Activated naive CD8-positive, alpha-beta T cell treated with anti-CD3 and anti-CD28 coated beads, Interleukin-2, amount 10 ng/mL, durations not matched to agents 7 days and 5 days (primary cell): ENCODE data around the gene MTTP. TPM values are rescaled to one million over a fixed set of nuclear protein-coding genes. Genes with fewer than 3 reads are reported as not detected.

Source experiments
- ATAC-seq: fragments of 150-1000 bp; cut with Tn5 transposase; one replicate; pipeline ENCODE4 v1.10.0; 2021; ENCODE audit warnings: low read depth, moderate library complexity
- POLR2A ChIA-PET: fragments of 350-600 bp; sonication (Branson Sonifier 250); formaldehyde crosslinking; loops from one replicate; lab custom pipeline; 2021; ENCODE audit warnings: antibody characterized with exemption; lab: Charles Lee
- DNase-seq: peaks from one replicate; pipeline ENCODE4 v3.0.0; 2021
- H3K27ac Mint-ChIP-seq: one replicate; pipeline ENCODE4 v1.8.0; 2022; ENCODE audit warnings: mild to moderate bottlenecking, mixed read lengths
- H3K27me3 Mint-ChIP-seq: one replicate; pipeline ENCODE4 v1.8.0; 2022; ENCODE audit warnings: mild to moderate bottlenecking, moderate library complexity, mixed read lengths
- H3K36me3 Mint-ChIP-seq: one replicate; pipeline ENCODE4 v1.8.0; 2021; ENCODE audit warnings: mild to moderate bottlenecking, mixed read lengths
- H3K4me1 Mint-ChIP-seq: one replicate; pipeline ENCODE4 v1.8.0; 2021; ENCODE audit warnings: mixed read lengths
- H3K4me3 Mint-ChIP-seq: one replicate; pipeline ENCODE4 v1.8.0; 2022; ENCODE audit warnings: mild to moderate bottlenecking, moderate library complexity, mixed read lengths
- H3K9me3 Mint-ChIP-seq: one replicate; pipeline ENCODE4 v1.8.0; 2021; ENCODE audit warnings: mixed read lengths
- total RNA-seq, 2 experiments: library from RNA; stranded (reverse); gene quantifications; one replicate each; pipeline ENCODE4 v1.2.3, GENCODE V29; 2021

The MTTP gene
- total RNA-seq, 2 experiments from 2014 or later, result 0.43 to 0.64 TPM

DNA sequence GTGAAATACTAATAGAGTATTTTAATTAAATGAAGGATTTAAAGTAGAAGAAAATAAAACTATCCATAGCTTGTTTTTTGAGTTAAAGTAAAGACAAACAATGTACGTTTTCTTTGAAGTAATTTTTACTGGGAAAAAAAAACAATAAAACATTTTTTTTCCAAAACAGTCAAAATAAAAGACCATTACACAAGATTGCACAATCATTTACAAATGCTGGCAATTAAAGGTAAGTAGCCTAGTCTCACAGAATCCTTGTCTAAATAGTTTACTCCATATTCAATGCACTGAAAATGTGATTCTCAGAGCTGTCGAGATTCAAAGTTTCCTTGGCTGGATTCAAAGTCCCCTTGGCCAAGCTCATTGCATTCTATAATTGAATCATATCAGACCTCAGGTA lies 61.8 kb downstream of the MTTP start:
- Mint-ChIP-seq H3K4me1 (no peaks in the 10 kb centered on the region), H3K36me3 (no peaks in the 10 kb centered on the region), H3K27ac (no peak overlapping the region), H3K27me3 (peaks cover 17% of the 10 kb centered on the region), H3K9me3 (no peaks in the 10 kb centered on the region), H3K4me3 (no peak overlapping the region)
- DNase-seq (no peak), ATAC-seq (no peak)
- POLR2A ChIA-PET, result no interaction called here

DNA sequence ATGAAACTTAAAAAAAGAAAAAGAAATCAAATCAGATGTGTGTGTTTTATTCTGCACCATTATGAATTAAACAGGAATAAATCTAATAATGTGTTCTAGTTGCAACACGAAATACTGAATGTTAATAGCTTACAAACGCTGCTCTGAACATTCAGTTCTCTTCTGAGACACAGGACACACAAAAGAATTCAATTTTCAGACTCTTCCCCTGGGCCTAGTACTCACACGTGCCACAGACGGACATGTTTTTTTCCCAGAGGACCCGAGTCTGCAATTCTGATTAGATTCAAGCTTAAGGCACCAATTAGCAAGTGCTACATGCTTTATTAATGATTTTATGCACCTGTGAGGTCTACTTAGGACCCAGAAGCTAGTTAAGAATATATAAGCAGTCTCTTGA lies 62.5 kb downstream of the MTTP start:
- H3K27me3 Mint-ChIP-seq, result peaks cover 14% of the 10 kb centered on the region
- ATAC-seq (no peak), DNase-seq (no peak)
- H3K9me3 Mint-ChIP-seq, result no peaks in the 10 kb centered on the region
- no peak overlapping the region for H3K4me3 Mint-ChIP-seq
- H3K4me1 Mint-ChIP-seq, result no peaks in the 10 kb centered on the region
- H3K36me3 Mint-ChIP-seq, result no peaks in the 10 kb centered on the region
- H3K27ac Mint-ChIP-seq, result no peak overlapping the region
- POLR2A ChIA-PET, result no interaction called here

DNA sequence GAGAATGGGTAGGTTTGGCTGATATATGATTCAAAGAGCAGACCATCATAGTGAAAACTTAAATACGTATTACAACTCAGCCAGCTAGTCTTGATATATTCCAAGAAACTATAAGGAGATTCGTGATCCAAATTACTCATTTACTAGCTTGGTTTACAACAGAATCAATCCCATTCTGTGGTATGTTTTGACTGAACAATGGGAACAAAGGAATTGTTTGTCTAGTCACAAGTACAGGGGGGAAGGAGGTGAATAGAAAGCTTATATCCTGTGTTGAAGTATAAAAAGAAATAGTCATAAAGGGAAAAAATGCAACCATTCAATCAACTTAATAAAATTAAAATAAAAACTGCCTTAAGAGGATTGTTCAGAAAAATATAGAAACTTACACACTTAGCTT lies 66.1 kb downstream of the MTTP start:
- Mint-ChIP-seq H3K27ac (no peak overlapping the region), H3K36me3 (no peaks in the 10 kb centered on the region), H3K9me3 (no peaks in the 10 kb centered on the region), H3K27me3 (peaks cover 15% of the 10 kb centered on the region), H3K4me1 (no peaks in the 10 kb centered on the region), H3K4me3 (no peak overlapping the region)
- DNase-seq (no peak), ATAC-seq (no peak)
- POLR2A ChIA-PET, result no interaction called here

DNA sequence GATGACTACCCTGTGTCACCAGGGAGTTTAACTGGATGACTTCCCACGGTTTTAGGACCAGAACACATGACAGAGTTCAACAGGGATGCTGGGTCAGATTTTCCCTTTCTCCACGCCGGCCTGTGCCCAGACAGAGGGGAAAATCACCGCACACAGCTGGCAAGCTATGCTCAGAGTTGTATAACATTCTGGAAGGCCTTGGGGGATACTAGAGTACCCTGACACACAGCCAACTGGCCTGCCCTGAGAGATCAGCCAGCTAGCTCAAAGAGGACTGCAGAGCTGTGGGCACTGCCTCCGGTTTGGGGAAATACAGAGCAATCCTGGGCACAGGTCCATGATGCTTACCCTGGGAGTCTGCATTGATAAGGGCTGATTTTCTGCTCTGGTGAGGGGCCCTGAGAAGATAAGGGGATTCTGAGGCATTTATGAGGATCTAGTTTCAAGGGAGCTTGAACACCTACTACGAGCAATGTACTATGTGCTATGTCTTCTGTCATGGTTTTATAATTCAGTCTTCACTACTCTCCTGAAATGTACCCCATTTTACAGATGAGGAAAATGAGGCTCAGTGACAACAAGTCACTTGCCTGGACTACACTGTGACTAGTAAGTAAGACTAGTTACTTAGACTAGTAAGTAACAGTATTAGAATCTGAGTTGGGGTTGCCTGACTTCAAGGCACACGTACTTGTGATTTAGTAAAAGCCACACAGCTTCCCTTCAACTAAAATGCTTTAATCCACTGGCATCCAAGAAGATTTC lies 68.3 kb downstream of the MTTP start:
- H3K27ac Mint-ChIP-seq, result no peak overlapping the region
- H3K4me1 Mint-ChIP-seq, result no peaks in the 10 kb centered on the region
- H3K27me3 Mint-ChIP-seq, result peaks cover 19% of the 10 kb centered on the region
- no peaks in the 10 kb centered on the region for H3K9me3 Mint-ChIP-seq
- H3K36me3 Mint-ChIP-seq, result no peaks in the 10 kb centered on the region
- H3K4me3 Mint-ChIP-seq, result no peak overlapping the region
- POLR2A ChIA-PET, result no interaction called here
- DNase-seq (no peak), ATAC-seq (no peak)

DNA sequence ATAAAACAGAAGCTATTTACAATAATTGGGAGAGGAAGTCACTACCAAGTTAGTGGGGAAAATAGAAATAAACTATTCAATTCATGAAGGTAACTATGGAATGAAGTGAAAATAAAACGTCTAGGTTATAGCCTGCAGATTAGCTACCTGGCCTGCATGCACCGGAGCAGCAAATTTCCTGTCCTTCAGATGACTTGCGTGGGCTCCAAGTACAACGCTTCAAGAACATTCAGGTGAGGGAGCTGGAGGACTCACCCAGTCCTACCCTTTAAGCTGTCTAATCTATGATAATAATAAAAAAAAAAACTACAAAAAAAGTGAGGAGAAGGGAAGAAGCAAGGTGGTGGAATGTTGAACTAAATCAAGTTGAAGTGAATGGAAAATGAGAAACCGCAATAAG lies 69.8 kb downstream of the MTTP start:
- Mint-ChIP-seq H3K9me3 (no peaks in the 10 kb centered on the region), H3K27me3 (peaks cover 20% of the 10 kb centered on the region), H3K27ac (no peak overlapping the region), H3K4me1 (no peaks in the 10 kb centered on the region), H3K36me3 (no peaks in the 10 kb centered on the region), H3K4me3 (no peak overlapping the region)
- DNase-seq, result no peak
- ATAC-seq, result no peak
- POLR2A ChIA-PET, result no interaction called here

DNA sequence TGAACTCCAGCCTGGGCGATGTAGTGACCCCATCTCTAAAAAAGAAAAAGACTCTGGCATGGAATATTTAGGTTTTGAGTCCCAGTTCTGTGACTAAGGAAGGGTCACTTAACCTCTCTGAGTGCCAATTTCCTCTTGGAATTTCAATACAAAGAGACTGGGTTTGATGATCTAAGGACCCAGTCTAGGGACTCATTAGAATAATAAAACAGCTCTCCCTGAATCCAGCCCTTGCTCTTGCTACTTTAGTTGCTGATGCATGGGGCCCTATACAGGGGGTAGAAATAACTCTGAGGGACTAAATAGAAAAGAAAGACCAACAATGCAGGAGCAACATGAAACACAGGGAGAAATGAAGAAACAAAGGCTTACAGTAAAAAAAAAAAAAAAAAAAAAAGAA lies 70.4 kb downstream of the MTTP start:
- POLR2A ChIA-PET, result no interaction called here
- Mint-ChIP-seq H3K27me3 (peaks cover 19% of the 10 kb centered on the region), H3K4me1 (no peaks in the 10 kb centered on the region), H3K9me3 (no peaks in the 10 kb centered on the region), H3K4me3 (no peak overlapping the region), H3K36me3 (no peaks in the 10 kb centered on the region), H3K27ac (no peak overlapping the region)
- no peak for DNase-seq
- no peak for ATAC-seq

DNA sequence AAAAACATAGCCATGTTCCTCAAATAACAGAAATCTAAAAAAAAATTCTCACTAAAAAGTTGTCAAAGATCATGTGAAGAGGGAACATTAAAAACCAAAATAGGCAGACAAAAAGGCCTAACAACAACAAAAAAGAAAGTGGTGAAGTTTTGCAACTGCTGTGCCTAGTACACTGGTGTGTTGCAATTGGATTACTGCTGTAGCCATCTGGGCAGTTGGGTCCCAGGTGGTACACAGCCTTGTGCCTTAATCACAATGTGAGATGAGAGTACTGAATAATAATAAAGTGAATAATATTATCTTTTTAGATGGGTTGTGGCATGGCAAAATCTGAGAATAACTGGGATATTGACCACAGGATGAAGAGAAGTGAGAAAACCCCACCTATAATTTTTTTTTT lies 71.0 kb downstream of the MTTP start:
- DNase-seq (no peak), ATAC-seq (no peak)
- Mint-ChIP-seq H3K27me3 (peaks cover 15% of the 10 kb centered on the region), H3K4me3 (no peak overlapping the region), H3K9me3 (no peaks in the 10 kb centered on the region), H3K27ac (no peak overlapping the region), H3K36me3 (no peaks in the 10 kb centered on the region), H3K4me1 (no peaks in the 10 kb centered on the region)
- POLR2A ChIA-PET, result no interaction called here

DNA sequence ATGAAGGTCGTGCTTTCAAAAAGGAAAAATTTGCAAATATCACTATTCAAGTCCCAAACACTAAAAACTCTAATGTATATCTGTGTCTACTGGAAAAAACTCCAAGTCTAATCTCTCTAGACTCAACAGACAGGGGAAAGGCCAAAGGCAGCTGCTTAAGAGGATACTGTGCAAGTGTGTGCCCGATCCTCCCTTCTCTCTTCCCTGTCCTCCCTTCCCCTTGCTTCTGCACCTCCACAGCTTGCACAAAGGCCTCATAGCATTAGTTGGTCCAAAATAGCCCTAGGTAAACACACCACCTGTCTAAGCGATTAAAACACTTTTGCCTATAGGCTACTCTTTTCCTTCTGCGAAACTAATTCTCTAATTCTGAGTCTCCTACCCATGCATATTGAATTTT lies 72.4 kb downstream of the MTTP start:
- H3K4me3 Mint-ChIP-seq, result no peak overlapping the region
- POLR2A ChIA-PET, result no interaction called here
- ATAC-seq, result no peak
- no peak for DNase-seq
- H3K27ac Mint-ChIP-seq, result no peak overlapping the region
- no peaks in the 10 kb centered on the region for H3K9me3 Mint-ChIP-seq
- peaks cover 14% of the 10 kb centered on the region for H3K27me3 Mint-ChIP-seq
- no peaks in the 10 kb centered on the region for H3K36me3 Mint-ChIP-seq
- no peaks in the 10 kb centered on the region for H3K4me1 Mint-ChIP-seq

DNA sequence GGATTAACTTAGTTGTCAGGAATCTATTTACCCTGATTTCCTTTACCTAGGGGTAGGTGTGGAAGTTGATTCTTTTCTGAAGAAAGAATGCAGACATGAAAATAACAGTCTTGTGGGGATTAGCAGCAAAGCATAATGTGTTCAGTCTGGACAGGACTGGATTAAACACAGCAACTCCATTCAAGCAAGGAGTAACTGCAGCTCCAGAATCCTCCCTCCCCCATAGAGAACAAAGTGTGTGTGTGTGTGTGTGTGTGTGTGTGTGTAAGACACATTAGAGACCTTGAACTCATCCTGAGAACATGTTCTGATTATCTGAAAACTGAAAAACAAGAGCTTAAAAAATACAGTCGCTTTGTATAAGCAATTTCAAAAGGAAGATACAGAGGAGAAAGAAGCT lies 73.7 kb downstream of the MTTP start:
- Mint-ChIP-seq H3K27ac (no peak overlapping the region), H3K27me3 (peaks cover 14% of the 10 kb centered on the region), H3K36me3 (no peaks in the 10 kb centered on the region), H3K9me3 (no peaks in the 10 kb centered on the region), H3K4me3 (no peak overlapping the region), H3K4me1 (no peaks in the 10 kb centered on the region)
- DNase-seq (no peak), ATAC-seq (no peak)
- POLR2A ChIA-PET, result no interaction called here

DNA sequence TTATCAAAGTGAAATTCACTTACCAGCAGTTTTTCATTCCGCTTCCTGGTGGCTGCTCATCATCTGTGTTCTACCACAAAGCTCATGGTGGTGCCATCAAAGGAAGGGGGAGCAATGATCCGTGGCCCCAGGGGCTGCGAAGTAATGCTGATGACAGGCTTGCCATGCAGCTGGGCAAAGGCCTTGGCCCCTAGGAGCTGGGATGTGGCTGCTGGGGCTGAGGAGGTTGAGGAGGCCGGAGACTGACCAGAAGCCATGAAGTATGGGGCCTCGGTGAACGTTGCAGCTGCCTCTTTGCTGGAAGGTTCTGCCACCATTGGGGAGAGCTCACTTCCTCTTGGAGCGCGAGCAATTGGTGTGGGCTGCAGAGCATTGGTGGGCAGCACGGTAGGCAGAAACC lies 74.6 kb downstream of the MTTP start:
- H3K4me1 Mint-ChIP-seq, result no peaks in the 10 kb centered on the region
- H3K36me3 Mint-ChIP-seq, result no peaks in the 10 kb centered on the region
- ATAC-seq (no peak), DNase-seq (no peak)
- H3K4me3 Mint-ChIP-seq, result no peak overlapping the region
- POLR2A ChIA-PET, result no interaction called here
- H3K27ac Mint-ChIP-seq, result no peak overlapping the region
- H3K9me3 Mint-ChIP-seq, result no peaks in the 10 kb centered on the region
- H3K27me3 Mint-ChIP-seq, result peaks cover 11% of the 10 kb centered on the region

DNA sequence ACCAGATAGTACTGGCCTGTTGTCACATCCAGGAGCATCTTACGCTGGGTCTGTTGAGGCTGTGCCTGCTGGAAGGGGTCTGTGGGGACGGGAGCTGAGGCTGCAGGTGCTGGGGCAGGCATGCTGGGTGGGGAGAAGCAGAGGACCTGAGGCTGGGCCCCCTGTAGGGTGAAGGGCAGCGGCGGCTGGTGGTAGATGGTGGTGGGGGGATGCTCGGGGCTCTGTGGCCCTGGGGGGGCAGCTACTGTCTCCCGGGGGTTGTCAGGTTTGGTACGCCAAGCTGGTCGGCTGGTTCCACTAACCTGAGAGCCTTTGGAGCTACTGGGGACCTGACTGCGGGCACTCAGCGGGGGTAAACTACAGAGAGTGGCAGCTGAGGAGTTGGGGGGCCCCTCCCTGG lies 75.2 kb downstream of the MTTP start:
- POLR2A ChIA-PET, result interaction anchor here (0.5 kb wide), 1 partner anchor 140 kb away, joined by 5 read pairs; no protein-coding TSS in a partner anchor
- Mint-ChIP-seq H3K4me1 (no peaks in the 10 kb centered on the region), H3K36me3 (no peaks in the 10 kb centered on the region), H3K9me3 (no peaks in the 10 kb centered on the region), H3K4me3 (no peak overlapping the region), H3K27ac (no peak overlapping the region), H3K27me3 (peaks cover 8% of the 10 kb centered on the region)
- ATAC-seq (no peak), DNase-seq (no peak)

DNA sequence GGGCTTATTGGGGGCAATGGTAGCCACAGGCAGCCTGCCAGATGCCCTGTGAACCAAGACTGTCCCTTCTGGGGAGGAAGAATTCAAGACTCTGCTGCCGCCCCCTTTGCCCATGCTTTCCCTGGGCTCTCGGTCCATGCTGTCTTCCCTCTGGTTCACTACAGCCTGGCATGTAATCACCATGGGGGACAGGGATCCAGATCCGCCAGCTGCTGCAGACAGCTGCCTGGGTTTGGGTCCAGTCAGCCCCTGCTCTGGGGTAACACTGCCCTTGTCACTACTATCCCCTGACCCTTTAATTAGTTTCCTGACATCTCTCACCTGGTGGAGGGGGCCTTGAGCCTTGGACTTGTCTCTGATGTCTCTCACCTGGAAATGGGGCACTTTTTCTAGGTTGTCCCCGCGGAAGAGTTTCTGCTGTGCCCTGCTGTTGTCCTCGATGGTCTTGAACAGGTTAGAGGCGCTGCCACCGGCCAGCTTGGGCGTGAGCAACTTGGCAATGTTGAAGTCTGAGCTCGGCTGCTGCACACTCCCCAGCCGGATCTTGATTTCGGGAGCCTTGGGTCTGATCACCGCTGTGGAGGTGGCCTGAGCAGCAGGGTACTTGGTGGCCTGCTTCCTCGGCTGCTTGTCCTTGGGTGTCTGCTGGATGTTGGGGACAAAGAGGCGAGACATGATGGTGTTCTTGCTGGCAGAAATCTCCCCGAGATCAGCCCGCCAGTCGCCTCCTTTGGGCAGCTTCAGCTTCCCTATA lies 76.6 kb downstream of the MTTP start:
- Mint-ChIP-seq H3K27me3 (peaks cover 10% of the 10 kb centered on the region), H3K27ac (no peak overlapping the region), H3K36me3 (no peaks in the 10 kb centered on the region), H3K9me3 (no peaks in the 10 kb centered on the region), H3K4me1 (no peaks in the 10 kb centered on the region), H3K4me3 (no peak overlapping the region)
- POLR2A ChIA-PET, result no interaction called here
- ATAC-seq (no peak), DNase-seq (no peak)

DNA sequence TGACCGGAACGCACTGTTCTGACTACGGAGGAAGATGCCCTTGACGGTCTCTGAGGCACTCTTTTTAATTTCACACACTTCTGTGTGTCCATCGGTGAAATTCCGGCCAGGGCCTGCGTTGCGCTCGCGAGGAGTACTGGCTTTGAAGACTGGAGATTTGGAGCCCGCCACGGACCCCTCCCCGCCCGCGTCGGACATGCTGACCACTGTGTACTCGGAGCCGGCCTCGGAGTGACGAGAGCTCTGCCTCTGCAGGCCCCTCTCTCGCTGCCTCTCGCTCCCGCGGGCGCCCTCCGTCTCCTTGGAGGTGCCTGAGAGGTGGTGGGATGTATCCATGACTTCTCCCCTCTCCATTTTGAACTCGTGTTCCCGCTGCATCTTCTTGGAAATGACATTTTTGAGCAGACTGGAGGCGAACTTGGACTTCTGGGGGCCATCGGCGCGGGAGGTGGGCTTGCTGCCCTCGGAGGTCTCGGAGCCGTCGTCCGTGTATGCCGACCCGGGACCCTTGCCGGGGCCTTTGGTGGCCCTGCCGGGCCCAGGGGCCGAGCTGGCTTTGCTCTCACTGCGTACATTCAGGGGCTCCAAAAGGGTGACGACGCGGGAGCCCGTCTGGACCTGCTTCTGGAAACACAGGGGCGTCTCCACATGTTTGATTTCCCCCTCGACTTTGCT lies 77.3 kb downstream of the MTTP start:
- POLR2A ChIA-PET, result no interaction called here
- DNase-seq, result no peak
- H3K36me3 Mint-ChIP-seq, result no peaks in the 10 kb centered on the region
- no peak overlapping the region for H3K27ac Mint-ChIP-seq
- no peak overlapping the region for H3K4me3 Mint-ChIP-seq
- no peaks in the 10 kb centered on the region for H3K9me3 Mint-ChIP-seq
- no peak for ATAC-seq
- no peaks in the 10 kb centered on the region for H3K4me1 Mint-ChIP-seq
- H3K27me3 Mint-ChIP-seq, result peaks cover 10% of the 10 kb centered on the region
